Neural cell (in vitro differentiated cells): Measurements from ENCODE around the gene FRMD4A.

Experiments used
- EP300 ChIP-seq: fragments of 450-650 bp; conservative IDR thresholded peaks from 2 replicates; pipeline ENCODE4 v1.6.1; 2014; ENCODE audit warnings: antibody characterized with exemption, mild to moderate bottlenecking, moderate library complexity; ENCODE audit not compliant: poor library complexity, severe bottlenecking
- EZH2 ChIP-seq: fragments of 200-600, 300-800 bp; shearing (Covaris generic), sonication (generic); IDR thresholded peaks from 2 replicates; pipeline ENCODE4 v1.6.1; 2014; ENCODE audit warnings: antibody characterized with exemption, low read length, borderline replicate concordance, mild to moderate bottlenecking; ENCODE audit not compliant: insufficient read depth, poor library complexity, severe bottlenecking
- MXI1 ChIP-seq: fragments of 450-650 bp; conservative IDR thresholded peaks from 2 replicates; pipeline ENCODE4 v1.6.1; 2014; ENCODE audit warnings: antibody characterized with exemption, mild to moderate bottlenecking; ENCODE audit not compliant: poor library complexity, severe bottlenecking
- RAD21 ChIP-seq: fragments of 450-650 bp; conservative IDR thresholded peaks from 2 replicates; pipeline ENCODE4 v1.6.1; 2014; ENCODE audit warnings: antibody characterized with exemption, mild to moderate bottlenecking, moderate library complexity
- REST ChIP-seq: IDR thresholded peaks from 2 replicates; pipeline ENCODE4 v1.6.1; 2012; ENCODE audit warnings: borderline replicate concordance
- TAF1 ChIP-seq: IDR thresholded peaks from 2 replicates; pipeline ENCODE4 v1.6.1; 2012; ENCODE audit warnings: low read depth
- TF ChIP-seq, protein P1 (sequence below): fragments of 450-650 bp; IDR thresholded peaks from 2 replicates; pipeline ENCODE4 v1.5.1; 2014; ENCODE audit warnings: antibody characterized with exemption, mild to moderate bottlenecking, moderate library complexity; ENCODE audit not compliant: poor library complexity, severe bottlenecking

DNA sequence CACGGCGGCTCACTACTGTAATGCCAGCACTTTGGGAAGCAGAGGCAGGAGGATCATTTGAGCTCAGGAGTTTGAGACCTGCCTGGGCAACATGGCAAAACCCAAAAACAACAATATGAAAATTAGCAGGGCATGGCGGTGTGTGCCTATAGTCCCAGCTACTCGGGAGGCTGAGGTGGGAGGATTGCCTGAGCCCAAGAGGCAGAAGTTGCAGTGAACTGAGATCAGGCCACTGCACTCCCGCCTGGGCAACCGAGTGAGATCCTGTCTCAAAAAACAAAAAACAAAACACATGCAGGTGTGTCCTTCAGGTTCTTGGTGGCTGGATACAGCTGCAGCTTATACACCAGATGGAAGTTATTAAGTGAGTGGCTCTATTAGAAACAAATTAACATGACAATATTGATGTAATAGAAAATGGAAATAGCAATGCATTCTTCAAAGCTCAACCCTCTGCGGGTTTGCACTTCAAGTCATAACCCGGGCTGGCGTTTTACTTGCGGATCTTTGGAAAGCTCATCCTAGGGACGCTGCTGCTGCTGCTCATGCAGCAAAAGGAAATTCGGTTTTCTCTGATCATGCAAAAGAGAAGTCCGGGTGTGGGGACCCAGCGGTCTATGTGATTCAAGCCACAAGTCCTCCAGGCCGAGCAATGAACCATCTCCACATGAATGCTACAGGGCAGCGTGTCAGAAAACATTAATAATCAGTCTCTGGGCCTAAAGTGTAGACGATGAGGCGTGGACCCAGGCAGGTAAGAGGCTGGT lies 462.0 kb downstream of the FRMD4A start:
- TF ChIP-seq, protein P1, sequence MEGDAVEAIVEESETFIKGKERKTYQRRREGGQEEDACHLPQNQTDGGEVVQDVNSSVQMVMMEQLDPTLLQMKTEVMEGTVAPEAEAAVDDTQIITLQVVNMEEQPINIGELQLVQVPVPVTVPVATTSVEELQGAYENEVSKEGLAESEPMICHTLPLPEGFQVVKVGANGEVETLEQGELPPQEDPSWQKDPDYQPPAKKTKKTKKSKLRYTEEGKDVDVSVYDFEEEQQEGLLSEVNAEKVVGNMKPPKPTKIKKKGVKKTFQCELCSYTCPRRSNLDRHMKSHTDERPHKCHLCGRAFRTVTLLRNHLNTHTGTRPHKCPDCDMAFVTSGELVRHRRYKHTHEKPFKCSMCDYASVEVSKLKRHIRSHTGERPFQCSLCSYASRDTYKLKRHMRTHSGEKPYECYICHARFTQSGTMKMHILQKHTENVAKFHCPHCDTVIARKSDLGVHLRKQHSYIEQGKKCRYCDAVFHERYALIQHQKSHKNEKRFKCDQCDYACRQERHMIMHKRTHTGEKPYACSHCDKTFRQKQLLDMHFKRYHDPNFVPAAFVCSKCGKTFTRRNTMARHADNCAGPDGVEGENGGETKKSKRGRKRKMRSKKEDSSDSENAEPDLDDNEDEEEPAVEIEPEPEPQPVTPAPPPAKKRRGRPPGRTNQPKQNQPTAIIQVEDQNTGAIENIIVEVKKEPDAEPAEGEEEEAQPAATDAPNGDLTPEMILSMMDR = no peak
- no peak for TF ChIP-seq TAF1
- TF ChIP-seq EZH2 = no peak
- TF ChIP-seq RAD21 = no peak
- no peak for TF ChIP-seq EP300
- TF ChIP-seq MXI1 = no peak
- TF ChIP-seq REST = no peak
